T47D (cell line): ENCODE data around the gene HK1.

ENCODE experiments used
- DNase-seq, 2 experiments: peaks; one replicate each; pipeline versions ENCODE4 v3.0.0 to v3.0.0-alpha.2; 2011 to 2012; ENCODE audit warnings: low read depth in 1 of 2, low spot score in 1 of 2
- JUND ChIP-seq: IDR thresholded peaks from 2 replicates; pipeline ENCODE4 v1.6.1; 2012; ENCODE audit warnings: low read depth
- in situ Hi-C: cut with HindIII; loops from 2 replicates; pipeline ENCODE4 v1.10.0; 2016; ENCODE audit warnings: low sequenced_read_pairs, low pct_unique_long_range_greater_than_20kb

The HK1 gene

GRCh38 chr10:69414036-69415018 is 136.0 kb downstream of the HK1 start:
- in situ Hi-C loops = no loop called here
- no peak for DNase-seq
- no peak for TF ChIP-seq JUND

DNA sequence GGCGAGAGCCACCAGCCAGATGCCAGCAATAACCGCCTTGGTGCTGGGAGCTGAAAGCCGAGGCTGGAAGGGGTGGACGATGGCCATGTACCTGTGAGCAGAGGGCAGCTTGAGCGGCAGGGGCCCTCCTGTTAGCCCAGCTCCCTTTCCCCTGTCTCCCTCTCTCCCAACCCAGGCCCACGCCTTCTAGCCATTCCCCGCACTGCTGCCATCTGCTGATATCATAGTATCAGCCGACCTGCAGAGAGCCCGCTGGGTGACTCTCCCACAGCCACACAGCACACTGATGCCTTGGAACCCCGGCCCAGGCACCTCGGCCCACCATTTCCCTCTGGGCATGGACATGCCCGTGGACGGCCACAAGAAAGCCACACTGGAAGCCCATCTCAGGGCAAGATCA is 136.8 kb downstream of the HK1 start:
- no peak for TF ChIP-seq JUND
- no peak for DNase-seq
- in situ Hi-C loops = no loop called here

GRCh38 chr10:69415951-69416350 is 137.7 kb downstream of the HK1 start:
- in situ Hi-C loops = no loop called here
- no peak for DNase-seq
- TF ChIP-seq JUND = no peak

DNA sequence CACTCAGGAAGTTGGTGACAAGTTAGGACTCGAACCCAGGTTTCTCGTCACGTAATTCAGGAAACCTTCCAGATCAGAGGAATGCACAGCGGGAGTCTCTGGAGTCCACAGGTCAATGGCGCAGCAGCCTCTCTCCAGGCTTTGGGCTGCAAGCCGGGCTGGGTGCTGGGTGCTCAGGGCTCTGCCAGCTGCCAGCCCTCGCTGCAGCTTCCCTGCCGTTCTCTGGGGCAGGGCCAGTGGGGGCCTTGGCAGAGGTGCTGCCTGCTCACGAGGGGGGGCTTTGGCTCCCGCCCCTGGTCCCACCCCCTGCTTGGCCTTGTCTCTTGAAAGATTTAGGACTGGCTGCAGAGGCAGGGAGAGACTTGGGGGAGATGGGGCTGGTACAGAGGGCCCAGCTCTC is 138.4 kb downstream of the HK1 start, which contains the start of gene TACR2:
Gene TACR2 (minus strand): TSS at position 224 of the 400 bp plus-strand sequence. CDS start 595 bp downstream, outside the sequence.
- in situ Hi-C loops = no loop called here
- TF ChIP-seq JUND = no peak
- no peak for DNase-seq

DNA sequence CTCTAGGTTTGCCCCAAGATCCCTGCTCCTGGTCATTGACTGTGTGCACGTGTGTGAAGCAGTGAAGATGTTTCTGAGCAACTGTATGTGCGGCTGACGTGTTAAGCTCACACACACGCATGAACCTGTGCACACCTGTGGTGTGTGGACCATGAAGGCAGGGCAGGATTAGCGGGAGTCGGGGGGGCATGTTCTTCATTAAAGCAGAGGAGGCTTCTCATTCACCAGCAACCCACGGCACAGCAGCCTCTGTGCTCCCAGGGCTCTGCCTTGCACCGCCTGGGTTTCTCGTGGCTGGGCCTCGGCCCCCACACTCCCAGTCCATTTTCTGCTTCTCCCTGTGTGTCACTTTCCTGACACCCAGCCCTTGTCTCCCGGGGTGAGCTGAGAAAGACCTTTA is 139.2 kb downstream of the HK1 start:
- in situ Hi-C loops = no loop called here
- no peak for TF ChIP-seq JUND
- no peak for DNase-seq

- TF ChIP-seq JUND = no peak
- in situ Hi-C loops = no loop called here
- DNase-seq = no peak
Measured at GRCh38 chr10:69418052-69418752, 139.9 kb downstream of the HK1 start.

DNA sequence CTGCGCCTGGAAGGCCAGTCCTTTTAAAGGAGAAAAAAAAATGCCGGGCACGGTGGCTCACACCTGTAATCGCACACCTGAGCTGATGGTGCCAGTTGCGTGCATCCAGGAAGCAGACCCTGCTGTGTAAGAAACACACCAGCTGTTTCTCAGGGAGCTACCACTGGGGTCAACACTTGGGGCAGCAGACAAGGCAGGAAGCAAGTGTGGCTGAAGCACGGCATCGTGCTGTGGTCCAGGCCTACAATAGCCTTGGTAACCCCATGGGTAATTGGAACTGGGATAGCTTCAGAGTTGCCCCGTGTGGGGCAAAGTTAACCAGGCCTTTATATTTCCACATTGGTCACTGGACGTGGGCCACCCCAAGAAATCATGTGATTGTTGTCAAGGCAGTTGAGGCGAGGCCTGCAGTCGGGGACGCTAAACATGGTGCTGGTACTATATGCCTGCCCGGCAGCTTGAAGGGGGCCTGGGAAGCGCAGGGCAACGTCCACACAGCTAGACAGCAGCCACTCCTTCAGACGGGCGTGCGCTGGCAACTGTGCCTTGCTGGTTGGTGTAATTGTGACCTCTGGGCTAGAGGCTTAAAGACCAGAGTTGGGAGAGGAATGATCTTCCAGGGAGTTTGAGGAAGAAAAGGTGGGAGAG is 140.9 kb downstream of the HK1 start:
- in situ Hi-C loops = no loop called here

DNA sequence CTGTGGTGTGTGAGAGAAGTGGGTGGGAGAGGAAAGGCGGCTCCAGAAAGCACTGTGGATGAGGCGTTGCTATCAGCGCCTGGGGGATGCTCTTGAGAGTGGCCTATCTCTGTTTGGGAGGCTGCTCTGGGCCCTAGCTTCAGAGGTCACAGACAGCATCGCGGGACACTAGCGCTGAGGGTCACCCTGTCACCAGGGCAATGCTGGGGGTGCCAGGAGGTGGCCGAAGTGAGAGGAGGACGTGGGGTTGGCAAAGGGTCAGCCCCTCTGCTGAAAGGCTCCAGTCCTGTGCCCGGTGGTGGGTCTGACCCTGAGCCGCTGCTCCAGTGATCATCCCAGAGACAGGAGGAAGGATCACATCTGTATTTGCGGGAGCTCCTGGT is 141.4 kb downstream of the HK1 start:
- no peak for TF ChIP-seq JUND
- DNase-seq = no peak
- in situ Hi-C loops = no loop called here

More for the DNA sequence above, 140.9 kb downstream of the HK1 start:
- no peak for DNase-seq
- no peak for TF ChIP-seq JUND

DNA sequence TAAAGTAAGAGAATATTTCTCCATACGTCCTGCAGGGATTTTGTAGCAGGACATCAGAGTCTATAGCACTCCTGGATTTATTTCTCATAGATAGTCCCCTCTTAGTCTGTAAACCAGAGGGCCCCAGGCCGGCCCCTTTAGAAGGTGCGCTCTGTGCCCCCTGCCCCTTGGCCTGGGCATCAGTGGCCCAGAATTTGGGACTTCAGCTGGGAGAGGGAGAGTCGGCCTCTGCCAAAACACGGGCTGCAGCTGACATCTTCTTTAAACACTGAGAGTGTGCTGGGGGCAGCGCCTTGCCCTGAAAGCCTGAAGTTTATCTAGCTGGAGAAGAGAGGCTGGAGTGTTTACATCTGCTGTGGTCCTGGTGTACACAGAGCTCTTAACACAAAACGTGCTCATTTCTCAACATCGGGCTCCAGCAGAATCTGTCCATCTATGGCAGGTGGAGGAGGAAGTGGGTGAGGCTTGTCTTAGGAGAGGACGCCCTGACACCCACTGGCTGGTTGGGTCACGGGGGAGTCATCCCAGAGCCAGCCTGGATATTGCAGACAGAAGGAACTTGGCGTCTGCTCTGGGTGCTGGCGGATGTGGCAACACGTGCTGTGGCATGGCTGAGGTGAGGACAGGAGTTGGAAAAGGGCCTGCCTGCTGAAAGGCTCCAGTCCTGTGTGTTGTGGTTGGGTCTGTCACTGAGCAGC is 143.5 kb downstream of the HK1 start:
- peak in 1 of 2 experiments; percentile 72 for DNase-seq
- in situ Hi-C loops = no loop called here

DNA sequence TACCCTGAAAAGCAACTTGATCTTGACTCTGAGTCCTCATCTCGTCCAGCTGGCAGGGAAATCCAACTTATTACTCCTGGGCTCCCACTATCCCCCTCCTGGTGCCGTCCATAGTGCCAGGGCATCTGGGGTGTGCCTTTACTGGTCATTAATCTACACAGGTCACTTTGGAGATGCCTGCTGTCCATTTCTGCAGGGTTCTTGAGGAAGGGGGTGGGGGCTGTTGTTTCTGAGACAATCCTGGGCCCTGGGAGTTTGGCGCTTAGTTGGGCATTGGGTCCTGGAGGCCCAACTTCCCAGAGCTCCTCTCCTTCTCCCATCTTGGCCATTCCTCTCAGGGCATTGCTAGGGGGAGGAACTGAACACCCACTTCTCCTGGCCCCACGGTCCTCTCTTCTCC is 144.4 kb downstream of the HK1 start:
- TF ChIP-seq JUND = no peak
- no peak for DNase-seq
- in situ Hi-C loops = no loop called here

More for the DNA sequence above, 143.5 kb downstream of the HK1 start:
- TF ChIP-seq JUND = no peak

- no peak for TF ChIP-seq JUND
- in situ Hi-C loops = no loop called here
- no peak for DNase-seq
Measured at GRCh38 chr10:69425041-69425440, 146.7 kb downstream of the HK1 start.
